HEK293 (cell line): ENCODE data around the gene DCST2.

Source experiments
- CTCF ChIA-PET: fragments of 350-600 bp; formaldehyde crosslinking; extraction: SDS; loops from one replicate; lab custom pipeline; 2021; ENCODE audit warnings: antibody characterized with exemption; lab: Yijun Ruan, JAX
- POLR2A ChIA-PET: fragments of 300-600 bp; formaldehyde crosslinking; extraction: SDS; loops from one replicate; lab custom pipeline; 2020; ENCODE audit warnings: antibody characterized with exemption, inconsistent platforms; lab: Yijun Ruan, JAX
- H3K27ac ChIP-seq: fragments of 200-500 bp; sonication (Bioruptor generic); 2 replicates; pipeline ENCODE4 v1.5.1; 2014; ENCODE audit warnings: low read depth, low read length, control low read depth, inconsistent platforms; ENCODE audit errors: extremely low read depth
- H3K36me3 ChIP-seq, 2 experiments: fragments of 200-500 bp in 1 of 2; sonication (Bioruptor generic) in 1 of 2; 1 replicate in 1 of 2; 2 replicates in 1 of 2; pipeline ENCODE4 v1.5.1; 2014 to 2017; ENCODE audit warnings: inconsistent platforms in 2 of 2, low read length in 2 of 2; ENCODE audit not compliant: control insufficient read depth in 2 of 2, insufficient read depth in 1 of 2
- H3K4me1 ChIP-seq: fragments of 200-500 bp; sonication (Bioruptor generic); 2 replicates; pipeline ENCODE4 v1.5.1; 2014; ENCODE audit warnings: mild to moderate bottlenecking, low read length, inconsistent platforms; ENCODE audit not compliant: control insufficient read depth, insufficient read depth
- H3K4me3 ChIP-seq: 2 replicates; pipeline ENCODE4 v1.5.1; 2011; ENCODE audit warnings: low read depth, mild to moderate bottlenecking, control low read depth, low read length, moderate library complexity
- H3K9me3 ChIP-seq: fragments of 200-500 bp; sonication (Bioruptor generic); 2 replicates; pipeline ENCODE4 v1.5.1; 2014; ENCODE audit warnings: low read depth, low read length, inconsistent platforms; ENCODE audit not compliant: control insufficient read depth, insufficient read depth
- KLF1 ChIP-seq: fragments of 450-650 bp; formaldehyde crosslinking; IDR thresholded peaks from 2 replicates; pipeline ENCODE4 v1.5.1; 2016; ENCODE audit warnings: missing biosample characterization, missing genetic modification characterization
- MZF1 ChIP-seq: fragments of 450-650 bp; formaldehyde crosslinking; IDR thresholded peaks from 2 replicates; pipeline ENCODE4 v1.5.1; 2017; ENCODE audit warnings: missing biosample characterization, missing genetic modification characterization, borderline replicate concordance
- PRDM10 ChIP-seq: fragments of 450-650 bp; formaldehyde crosslinking; IDR thresholded peaks from 2 replicates; pipeline ENCODE4 v1.5.1; 2016; ENCODE audit warnings: missing biosample characterization, missing genetic modification characterization
- TSHZ1 ChIP-seq: fragments of 450-650 bp; formaldehyde crosslinking; IDR thresholded peaks from 2 replicates; pipeline ENCODE4 v1.5.1; 2016; ENCODE audit warnings: missing biosample characterization, missing genetic modification characterization, borderline replicate concordance
- ZNF121 ChIP-seq: fragments of 450-650 bp; formaldehyde crosslinking; IDR thresholded peaks from 2 replicates; pipeline ENCODE4 v1.5.1; 2016; ENCODE audit warnings: missing biosample characterization, missing genetic modification characterization
- ZNF621 ChIP-seq: fragments of 450-650 bp; formaldehyde crosslinking; IDR thresholded peaks from 2 replicates; pipeline ENCODE4 v1.5.1; 2017; ENCODE audit warnings: missing biosample characterization, missing genetic modification characterization
- ZNF768 ChIP-seq: fragments of 450-650 bp; formaldehyde crosslinking; IDR thresholded peaks from 2 replicates; pipeline ENCODE4 v1.5.1; 2018; ENCODE audit warnings: missing biosample characterization, mild to moderate bottlenecking, missing genetic modification characterization
- TF ChIP-seq, protein P1 (sequence below): fragments of 450-650 bp; formaldehyde crosslinking; IDR thresholded peaks from 2 replicates; pipeline ENCODE4 v1.5.1; 2016; ENCODE audit warnings: missing biosample characterization, missing genetic modification characterization

Gene DCST2

GRCh38 chr1:155022927-155023236 is 10.7 kb downstream of the DCST2 start:
- TF ChIP-seq, protein P1, sequence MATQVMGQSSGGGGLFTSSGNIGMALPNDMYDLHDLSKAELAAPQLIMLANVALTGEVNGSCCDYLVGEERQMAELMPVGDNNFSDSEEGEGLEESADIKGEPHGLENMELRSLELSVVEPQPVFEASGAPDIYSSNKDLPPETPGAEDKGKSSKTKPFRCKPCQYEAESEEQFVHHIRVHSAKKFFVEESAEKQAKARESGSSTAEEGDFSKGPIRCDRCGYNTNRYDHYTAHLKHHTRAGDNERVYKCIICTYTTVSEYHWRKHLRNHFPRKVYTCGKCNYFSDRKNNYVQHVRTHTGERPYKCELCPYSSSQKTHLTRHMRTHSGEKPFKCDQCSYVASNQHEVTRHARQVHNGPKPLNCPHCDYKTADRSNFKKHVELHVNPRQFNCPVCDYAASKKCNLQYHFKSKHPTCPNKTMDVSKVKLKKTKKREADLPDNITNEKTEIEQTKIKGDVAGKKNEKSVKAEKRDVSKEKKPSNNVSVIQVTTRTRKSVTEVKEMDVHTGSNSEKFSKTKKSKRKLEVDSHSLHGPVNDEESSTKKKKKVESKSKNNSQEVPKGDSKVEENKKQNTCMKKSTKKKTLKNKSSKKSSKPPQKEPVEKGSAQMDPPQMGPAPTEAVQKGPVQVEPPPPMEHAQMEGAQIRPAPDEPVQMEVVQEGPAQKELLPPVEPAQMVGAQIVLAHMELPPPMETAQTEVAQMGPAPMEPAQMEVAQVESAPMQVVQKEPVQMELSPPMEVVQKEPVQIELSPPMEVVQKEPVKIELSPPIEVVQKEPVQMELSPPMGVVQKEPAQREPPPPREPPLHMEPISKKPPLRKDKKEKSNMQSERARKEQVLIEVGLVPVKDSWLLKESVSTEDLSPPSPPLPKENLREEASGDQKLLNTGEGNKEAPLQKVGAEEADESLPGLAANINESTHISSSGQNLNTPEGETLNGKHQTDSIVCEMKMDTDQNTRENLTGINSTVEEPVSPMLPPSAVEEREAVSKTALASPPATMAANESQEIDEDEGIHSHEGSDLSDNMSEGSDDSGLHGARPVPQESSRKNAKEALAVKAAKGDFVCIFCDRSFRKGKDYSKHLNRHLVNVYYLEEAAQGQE, result no peak
- TF ChIP-seq ZNF621, result no peak
- Histone ChIP-seq H3K4me3 (no peak overlapping the region), H3K9me3 (no peaks in the 10 kb centered on the region), H3K27ac (no peak overlapping the region), H3K4me1 (no peaks in the 10 kb centered on the region), H3K36me3 (no peaks in the 10 kb centered on the region)
- ChIA-PET POLR2A (interaction anchor here (0.6 kb wide), 1 partner anchor 202 kb away, joined by 3 read pairs; no protein-coding TSS in a partner anchor), CTCF (interaction anchor here (0.5 to 2.0 kb wide), 8 partner anchors 22 to 1530 kb away, joined by 3 to 13 read pairs (median 3); partner anchors contain the start of genes ADAM15 and KRTCAP2)

DNA sequence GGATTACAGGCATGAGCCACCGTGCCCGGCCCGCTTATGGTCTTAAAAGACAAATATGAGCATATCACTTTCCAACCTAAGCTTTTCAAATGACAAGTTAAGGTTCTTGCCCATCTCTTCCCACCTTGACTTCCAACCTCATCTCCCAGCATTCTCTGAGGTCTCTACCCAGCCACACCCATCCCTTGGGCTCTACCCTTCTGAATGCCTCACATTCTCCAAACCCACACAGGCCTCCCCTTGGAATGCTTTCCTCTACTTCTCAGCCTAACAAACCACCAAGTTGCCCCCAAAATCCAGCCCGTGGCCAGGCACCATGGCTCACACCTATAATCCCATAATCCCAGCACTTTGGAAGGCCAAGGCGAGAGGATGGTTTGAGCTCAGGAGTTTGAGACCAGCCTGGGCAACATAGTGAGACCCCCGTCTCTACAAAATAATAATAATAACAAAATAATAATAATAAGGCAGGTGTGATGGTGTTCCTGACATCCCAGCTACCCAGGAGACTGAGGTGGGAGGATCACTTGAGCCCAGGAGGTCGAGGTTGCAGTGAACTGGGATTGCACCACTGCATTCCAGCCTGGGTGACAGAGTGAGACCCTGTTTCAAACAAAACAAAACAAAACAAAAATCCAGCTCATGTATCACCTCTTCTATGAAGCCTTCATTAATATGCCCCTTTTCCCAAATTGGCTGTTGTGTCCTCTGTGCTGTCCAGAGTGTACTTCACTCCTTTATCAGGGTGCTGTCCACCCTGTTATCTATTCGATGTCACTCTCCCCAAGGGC is 11.2 kb downstream of the DCST2 start:
- CTCF ChIA-PET, result interaction anchor here (0.5 to 2.0 kb wide), 11 partner anchors 8 to 1530 kb away, joined by 3 to 13 read pairs (median 3); partner anchors contain the start of genes ADAM15 and KRTCAP2
- H3K4me1 ChIP-seq, result no peaks in the 10 kb centered on the region
- no peak overlapping the region for H3K4me3 ChIP-seq
- TF ChIP-seq PRDM10 (tag by site-specific recombination) (peak; percentile 97), ZNF121 (peak; percentile 72), MZF1 (no peak), ZNF768 (tag by site-specific recombination) (no peak), TSHZ1 (tag by site-specific recombination) (no peak), KLF1 (tag by site-specific recombination) (0 out of 2 replicates have a peak, but pooled peaks have one; percentile 16)
- TF ChIP-seq, protein P1, result 0 out of 2 replicates have a peak, but pooled peaks have one; percentile 43
- H3K27ac ChIP-seq, result no peak overlapping the region
- H3K9me3 ChIP-seq, result no peaks in the 10 kb centered on the region
- no peaks in the 10 kb centered on the region for H3K36me3 ChIP-seq
- POLR2A ChIA-PET, result interaction anchor here (0.6 kb wide), 1 partner anchor 202 kb away, joined by 3 read pairs; no protein-coding TSS in a partner anchor
